HEK293T (cell line): Measurements from ENCODE around the gene MPL.

Experiments
- FOXM1 ChIP-seq: fragments of 450-650 bp; IDR thresholded peaks from 2 replicates; pipeline ENCODE4 v1.6.1; 2017; ENCODE audit warnings: mild to moderate bottlenecking, borderline replicate concordance
- SP1 ChIP-seq: fragments of 450-650 bp; IDR thresholded peaks from 2 replicates; pipeline ENCODE4 v1.6.1; 2017
- SUZ12 ChIP-seq: fragments of 450-650 bp; IDR thresholded peaks from 2 replicates; pipeline ENCODE4 v1.6.1; 2016; ENCODE audit warnings: mild to moderate bottlenecking

- TF ChIP-seq SUZ12 (no peak), SP1 (no peak), FOXM1 (no peak)
Observed at GRCh38 chr1:43340559-43340958, 2.9 kb downstream of the MPL start.
